GM18909 (cell line): ENCODE results near the gene PHOX2B.
"Not testable (repeated sequence)": the region's sequence is repeated elsewhere in the genome, so short reads cannot be mapped to it uniquely, and the experiment has no call there.

Source experiments
- ATAC-seq: cut with Tn5 transposase; IDR thresholded peaks from one replicate; pipeline ENCODE4 v1.9.1; 2021; ENCODE audit warnings: mild to moderate bottlenecking; ENCODE audit not compliant: unreplicated experiment, poor library complexity

The PHOX2B gene

DNA sequence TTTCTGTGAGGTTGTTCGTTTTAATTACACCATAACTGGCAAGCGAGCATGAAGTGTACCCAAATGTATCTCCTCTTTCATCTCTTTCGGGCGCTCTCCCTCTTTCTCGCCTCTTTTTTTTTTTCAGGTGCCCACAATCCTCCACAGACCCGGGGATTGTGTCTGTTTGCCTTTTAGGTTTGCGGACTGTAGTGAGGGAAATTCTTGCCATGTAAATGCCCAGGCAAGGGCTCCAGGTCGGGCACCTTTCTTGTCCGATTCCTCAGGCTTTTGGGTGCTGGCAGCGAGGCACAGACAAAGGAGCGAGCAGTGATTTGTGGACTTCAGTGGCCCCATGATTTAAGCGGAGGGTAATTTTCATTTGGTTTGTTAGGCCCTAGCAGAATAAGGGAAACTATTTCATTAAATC lies 1.1 kb upstream of the PHOX2B start:
- no peak for ATAC-seq

GRCh38 chr4:41748074-41748570 lies 403 bp downstream of the PHOX2B start:
- no peak for ATAC-seq

- no peak for ATAC-seq
Observed at GRCh38 chr4:41747230-41748055, 1.1 kb downstream of the PHOX2B start.

DNA sequence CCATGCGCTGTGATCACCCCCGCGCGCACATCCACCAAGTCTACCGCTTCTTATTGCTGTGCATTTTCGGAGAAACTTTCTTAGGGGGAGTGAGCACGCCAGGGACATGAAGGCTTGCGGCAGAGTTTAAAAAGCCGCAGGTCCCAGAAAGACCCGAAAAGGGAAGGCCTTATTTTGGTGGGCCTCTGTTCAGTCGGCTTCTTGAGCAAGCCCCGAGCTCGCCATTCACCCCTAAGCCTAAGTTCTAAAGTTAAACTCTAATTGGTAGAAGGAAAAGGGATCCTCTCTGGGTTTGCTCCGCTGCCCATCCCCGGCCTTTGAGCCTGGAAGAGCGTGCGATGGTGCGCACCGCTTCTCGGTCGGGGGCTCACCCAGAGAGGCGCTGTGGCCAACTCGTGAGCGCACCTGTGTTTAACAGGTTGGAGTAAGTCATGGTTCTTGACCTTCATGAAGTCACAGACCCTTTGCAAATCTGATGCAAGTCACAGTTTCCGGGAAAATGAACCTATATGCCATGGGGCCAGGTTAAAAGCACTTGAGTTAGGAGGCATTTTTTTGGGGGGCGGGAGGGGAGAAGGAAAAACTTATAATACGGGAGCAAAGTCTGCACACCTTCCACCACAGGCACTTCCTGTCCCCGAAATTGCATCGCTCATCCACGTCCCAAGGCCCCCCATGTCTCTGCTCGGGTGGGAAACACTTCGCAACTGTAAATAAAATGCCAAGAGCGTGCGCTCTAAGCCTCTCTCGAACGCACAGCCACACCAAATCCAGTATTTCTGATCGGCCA lies 1.9 kb downstream of the PHOX2B start:
- no peak for ATAC-seq

DNA sequence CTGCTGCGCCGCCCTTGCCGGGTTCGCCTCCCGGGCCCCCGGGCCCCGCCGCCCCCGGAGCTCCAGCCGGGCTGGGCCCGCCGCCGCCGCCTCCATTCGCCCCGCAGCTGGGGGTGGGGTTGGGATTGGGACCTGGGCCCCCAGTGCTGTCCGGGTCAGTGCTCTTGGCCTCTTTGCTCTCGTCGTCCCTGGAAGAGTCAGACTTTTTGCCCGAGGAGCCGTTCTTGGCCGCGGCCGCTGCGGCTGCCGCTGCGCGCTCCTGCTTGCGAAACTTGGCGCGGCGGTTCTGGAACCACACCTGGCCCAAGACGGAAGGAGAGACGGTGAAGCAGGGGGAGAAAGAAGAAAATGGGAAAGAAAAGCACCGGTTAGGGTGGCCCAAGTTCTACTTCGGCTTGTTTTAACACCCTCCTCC lies 2.5 kb downstream of the PHOX2B start:
- no peak for ATAC-seq

GRCh38 chr4:41745292-41746024 lies 3.1 kb downstream of the PHOX2B start:
- no peak for ATAC-seq

DNA sequence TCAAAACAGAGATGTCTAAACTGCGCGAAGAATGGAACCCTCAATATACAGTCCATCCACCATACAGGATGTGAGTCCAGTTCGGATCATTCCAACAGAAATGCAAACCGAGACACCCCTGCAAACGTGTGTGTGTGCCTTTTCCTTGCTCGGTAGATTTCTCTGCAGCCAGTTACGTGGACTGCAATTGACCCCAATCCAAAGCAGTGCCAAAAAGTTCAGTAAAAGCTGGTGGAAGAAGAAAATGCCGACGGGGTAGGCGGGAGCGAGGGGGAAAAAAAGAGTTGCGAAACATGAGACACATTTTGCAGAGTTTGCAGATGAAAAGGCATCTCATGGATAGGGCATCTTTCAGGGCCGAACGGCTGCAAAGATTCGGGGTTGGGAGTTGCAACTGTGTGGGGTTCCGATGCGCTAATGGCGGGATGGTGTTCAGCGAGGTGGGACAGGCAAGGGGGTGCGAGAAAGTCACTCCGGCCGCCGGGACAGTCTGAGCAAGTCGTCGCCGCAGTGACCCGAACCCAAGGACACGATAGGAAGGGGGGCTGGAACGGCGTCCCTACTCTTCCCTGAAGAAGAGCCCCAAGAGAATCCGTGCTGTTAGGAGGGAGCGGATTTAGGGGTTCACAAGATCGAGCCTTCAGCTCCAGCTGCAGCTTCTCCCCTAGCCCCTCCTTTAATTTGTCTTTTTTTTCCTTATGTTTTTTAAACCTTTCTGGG lies 3.8 kb downstream of the PHOX2B start:
- no peak for ATAC-seq

DNA sequence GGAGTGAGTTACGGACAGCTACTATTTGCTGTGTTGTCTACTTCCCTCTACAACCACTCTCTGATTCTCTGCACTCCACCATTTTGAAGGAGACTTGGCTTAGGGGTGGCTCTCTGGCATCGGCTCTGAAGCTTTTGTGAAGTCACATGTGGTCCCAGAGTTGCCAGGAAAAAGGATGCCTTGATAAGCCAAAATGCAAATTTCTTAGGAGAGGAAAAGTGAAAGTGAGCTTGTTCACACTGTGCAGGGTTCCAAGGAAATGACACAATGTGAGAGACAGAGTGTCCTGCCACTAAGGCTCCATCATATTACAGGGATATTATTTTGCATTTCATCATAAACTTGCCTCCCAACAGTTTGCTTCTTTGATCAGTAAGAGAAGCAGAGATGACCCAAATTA lies 7.2 kb downstream of the PHOX2B start:
- no peak for ATAC-seq

DNA sequence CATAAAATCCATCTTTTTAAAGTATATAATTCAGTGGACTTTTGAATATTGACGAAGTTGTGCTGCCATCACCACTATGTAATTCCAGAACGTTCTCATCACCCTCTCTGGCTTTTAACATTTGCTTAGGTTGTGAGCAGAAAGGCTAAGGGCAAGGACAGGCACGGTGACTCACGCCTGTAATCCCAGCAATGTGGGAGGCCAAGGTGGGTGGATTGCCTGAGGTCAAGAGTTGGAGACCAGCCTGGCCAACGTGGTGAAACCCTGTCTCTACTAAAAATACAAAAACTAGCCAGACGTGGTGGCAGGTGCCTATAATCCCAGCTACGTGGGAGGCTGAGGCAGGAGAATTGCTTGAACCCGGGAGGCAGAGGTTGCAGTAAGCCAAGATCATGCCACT lies 11.0 kb downstream of the PHOX2B start:
- not testable (repeated sequence) for ATAC-seq

DNA sequence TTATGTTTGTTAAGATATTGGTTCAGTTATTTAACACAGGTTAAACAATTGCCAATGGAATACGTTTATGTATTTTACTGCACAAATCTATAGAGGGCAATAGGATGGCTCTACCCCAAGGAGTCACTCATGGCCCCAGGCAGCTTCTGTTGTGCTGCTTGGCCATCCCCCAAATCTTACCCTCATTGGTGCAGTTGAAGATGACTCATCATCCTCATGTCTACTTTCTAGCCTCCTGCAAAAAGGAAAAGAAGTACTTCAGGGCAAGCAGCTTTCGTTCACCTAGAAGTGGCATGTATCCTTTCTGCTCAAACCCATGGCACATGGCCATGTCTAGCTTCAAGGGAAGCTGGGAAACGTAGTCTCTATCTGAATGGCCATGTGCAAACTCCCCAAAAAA lies 14.2 kb downstream of the PHOX2B start:
- no peak for ATAC-seq

GRCh38 chr4:41731569-41732126 lies 16.9 kb downstream of the PHOX2B start:
- ATAC-seq = no peak

- ATAC-seq = no peak
Observed at GRCh38 chr4:41728573-41728913, 20.0 kb downstream of the PHOX2B start.

DNA sequence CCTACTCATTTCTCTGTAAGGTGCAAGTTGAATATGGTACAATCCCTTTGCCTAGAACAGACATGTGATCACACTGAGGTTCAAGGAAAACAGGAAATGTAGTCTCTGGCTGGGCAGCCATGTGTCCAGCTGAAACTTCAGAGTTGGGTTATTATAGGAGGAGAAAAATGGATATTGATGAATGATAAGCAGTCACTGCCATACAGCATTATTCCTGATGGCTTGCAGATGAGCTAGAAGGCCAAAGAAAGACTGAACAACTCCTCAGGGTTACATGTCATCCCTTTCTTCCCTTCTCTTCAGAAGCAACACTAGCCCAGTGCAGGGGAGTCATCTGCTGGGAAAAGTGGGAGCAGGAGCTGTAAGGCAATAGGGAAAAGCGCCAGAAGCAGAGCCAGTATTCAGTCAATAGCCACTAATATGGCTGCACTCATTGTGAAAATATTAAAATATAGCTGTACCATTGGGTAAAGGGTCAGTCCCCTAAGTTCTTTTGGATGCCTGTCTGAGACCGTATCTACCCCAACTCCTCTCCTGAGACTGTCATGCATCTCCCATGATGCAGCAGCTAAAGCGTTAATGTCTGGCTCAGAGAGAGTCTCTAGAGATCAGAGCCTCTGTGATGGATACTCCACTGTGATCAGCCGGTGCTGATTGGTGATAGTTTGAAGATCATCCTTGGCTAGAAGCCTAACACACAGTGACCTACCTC lies 20.5 kb downstream of the PHOX2B start:
- no peak for ATAC-seq

DNA sequence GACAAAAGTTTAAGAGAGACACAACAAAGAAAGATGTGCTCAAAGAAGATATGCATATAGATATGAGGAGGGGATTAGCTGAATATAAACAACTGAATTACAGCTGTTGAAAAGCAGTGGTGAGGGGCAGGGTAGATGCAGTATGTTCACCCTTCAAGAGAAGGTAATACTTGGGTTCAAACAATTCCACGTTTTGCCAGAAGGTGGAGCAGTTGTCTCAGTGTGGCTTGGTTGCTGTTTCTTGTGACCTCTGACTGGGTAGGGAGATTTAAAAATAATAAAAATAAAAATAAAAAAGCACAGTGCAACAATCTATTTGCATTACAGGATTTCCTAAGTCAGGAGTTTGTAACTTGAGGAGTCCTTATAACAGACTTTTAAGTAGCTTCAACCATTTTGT lies 23.3 kb downstream of the PHOX2B start:
- ATAC-seq = no peak

DNA sequence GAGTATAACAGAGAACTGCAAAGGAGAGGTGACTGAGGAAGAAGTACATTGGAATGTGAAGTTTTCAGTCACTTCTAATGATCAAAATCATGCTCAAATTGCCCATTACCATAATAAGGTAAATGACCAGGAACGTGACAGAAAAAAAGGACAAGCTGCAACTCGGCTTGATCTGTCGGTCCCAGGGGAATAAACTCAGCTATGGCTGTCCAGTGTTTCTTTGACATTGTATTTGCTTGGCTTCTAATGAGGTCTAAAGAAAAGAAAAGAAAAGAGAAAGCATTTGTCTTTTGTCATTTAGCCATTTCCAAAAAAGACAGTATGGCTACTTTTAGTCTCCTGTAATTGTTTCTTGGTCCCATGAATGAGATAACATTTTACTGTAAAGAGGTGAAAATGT lies 25.2 kb downstream of the PHOX2B start:
- no peak for ATAC-seq

DNA sequence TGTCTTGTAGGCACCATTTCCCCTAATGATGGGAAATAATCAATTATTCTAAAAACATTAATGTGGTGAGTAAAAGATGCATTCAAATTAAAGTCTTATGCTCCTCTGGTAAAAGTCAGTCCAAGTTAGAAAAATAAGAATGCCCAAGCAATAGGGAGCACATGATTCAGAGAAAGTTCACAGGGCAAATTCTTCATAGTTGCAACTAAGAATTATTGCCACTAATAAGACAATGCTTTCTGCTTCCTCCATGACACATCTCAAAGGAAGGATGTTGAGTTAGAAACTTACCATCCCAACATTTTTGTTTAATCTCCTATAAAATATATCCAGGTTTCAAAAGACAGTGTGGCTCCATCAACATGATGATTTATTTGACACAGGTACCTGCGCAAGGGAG lies 26.3 kb downstream of the PHOX2B start:
- no peak for ATAC-seq

- ATAC-seq = no peak
Observed at GRCh38 chr4:41719417-41719816, 29.1 kb downstream of the PHOX2B start.

DNA sequence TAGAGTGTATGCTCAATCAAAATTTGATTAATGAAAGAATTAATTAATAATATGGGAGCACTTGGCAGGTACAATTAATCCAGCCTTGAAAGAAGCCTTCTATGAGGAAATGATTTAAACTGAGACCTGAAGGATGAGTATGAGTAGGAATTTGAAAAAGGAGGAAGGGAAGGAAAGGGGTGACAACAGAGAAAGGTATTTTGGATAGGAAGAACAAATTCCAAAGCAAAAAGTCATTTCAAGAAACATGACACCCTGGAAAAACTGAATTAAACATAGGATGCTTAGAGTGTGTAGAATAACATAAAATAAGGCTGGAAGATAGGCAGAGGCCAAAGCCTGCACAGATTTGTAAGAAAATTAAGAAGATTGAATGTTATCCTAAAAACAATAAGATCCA lies 29.6 kb downstream of the PHOX2B start:
- ATAC-seq = no peak

GRCh38 chr4:41715155-41715554 lies 33.4 kb downstream of the PHOX2B start:
- ATAC-seq = no peak
